ENCODE measurements around the gene MEN1.

MEN1 gene

GRCh38 chr11:64796047-64796756 lies 14.1 kb downstream of the MEN1 start:
- Histone ChIP-seq H3K4me3 (ENCODE audit: low read depth in 1 of 2, low read length in 2 of 2) (no peak overlapping the region), H3K36me3 (ENCODE audit: control insufficient read depth in 1 of 2, insufficient read depth in 2 of 2, low read length in 2 of 2) (peaks cover 0 to 39% of the 10 kb centered on the region in 2 donors), H3K27ac (ENCODE audit: low read length) (no peak overlapping the region), H3K9me3 (ENCODE audit: control insufficient read depth in 1 of 2, low read length in 2 of 2) (no peaks in the 10 kb centered on the region), H3K4me1 (ENCODE audit: control insufficient read depth in 1 of 2, insufficient read depth in 2 of 2, low read length in 2 of 2) (no peaks in the 10 kb centered on the region), H3K27me3 (ENCODE audit: low read depth, low read length) (no peaks in the 10 kb centered on the region)

GRCh38 chr11:64794526-64794925 lies 15.8 kb downstream of the MEN1 start:
- Histone ChIP-seq H3K4me1 (ENCODE audit: control insufficient read depth in 1 of 2, insufficient read depth in 2 of 2, low read length in 2 of 2) (no peaks in the 10 kb centered on the region), H3K9me3 (ENCODE audit: control insufficient read depth in 1 of 2, low read length in 2 of 2) (no peaks in the 10 kb centered on the region), H3K27me3 (ENCODE audit: low read depth, low read length) (no peaks in the 10 kb centered on the region), H3K4me3 (ENCODE audit: low read depth in 1 of 2, low read length in 2 of 2) (no peak overlapping the region), H3K36me3 (ENCODE audit: control insufficient read depth in 1 of 2, insufficient read depth in 2 of 2, low read length in 2 of 2) (peaks cover 3 to 47% of the 10 kb centered on the region in 2 donors), H3K27ac (ENCODE audit: low read length) (no peak overlapping the region)

GRCh38 chr11:64793271-64794160 lies 16.8 kb downstream of the MEN1 start:
- Histone ChIP-seq H3K9me3 (ENCODE audit: control insufficient read depth in 1 of 2, low read length in 2 of 2) (no peaks in the 10 kb centered on the region), H3K27ac (ENCODE audit: low read length) (no peak overlapping the region), H3K4me1 (ENCODE audit: control insufficient read depth in 1 of 2, insufficient read depth in 2 of 2, low read length in 2 of 2) (no peaks in the 10 kb centered on the region), H3K27me3 (ENCODE audit: low read depth, low read length) (no peaks in the 10 kb centered on the region), H3K4me3 (ENCODE audit: low read depth in 1 of 2, low read length in 2 of 2) (no peak overlapping the region), H3K36me3 (ENCODE audit: control insufficient read depth in 1 of 2, insufficient read depth in 2 of 2, low read length in 2 of 2) (peaks cover 3 to 53% of the 10 kb centered on the region in 2 donors)

- Histone ChIP-seq H3K36me3 (ENCODE audit: control insufficient read depth in 1 of 2, insufficient read depth in 2 of 2, low read length in 2 of 2) (peaks cover 3 to 52% of the 10 kb centered on the region in 2 donors), H3K4me1 (ENCODE audit: control insufficient read depth in 1 of 2, insufficient read depth in 2 of 2, low read length in 2 of 2) (peaks cover 3 to 4% of the 10 kb centered on the region in 2 donors), H3K27me3 (ENCODE audit: low read depth, low read length) (no peaks in the 10 kb centered on the region), H3K9me3 (ENCODE audit: control insufficient read depth in 1 of 2, low read length in 2 of 2) (no peaks in the 10 kb centered on the region), H3K27ac (ENCODE audit: low read length) (no peak overlapping the region), H3K4me3 (ENCODE audit: low read depth in 1 of 2, low read length in 2 of 2) (no peak overlapping the region)
Measured at GRCh38 chr11:64792482-64792881, 17.9 kb downstream of the MEN1 start.

GRCh38 chr11:64791781-64792291 lies 18.5 kb downstream of the MEN1 start:
- Histone ChIP-seq H3K36me3 (ENCODE audit: control insufficient read depth in 1 of 2, insufficient read depth in 2 of 2, low read length in 2 of 2) (peaks cover 3 to 46% of the 10 kb centered on the region in 2 donors), H3K27ac (ENCODE audit: low read length) (no peak overlapping the region), H3K9me3 (ENCODE audit: control insufficient read depth in 1 of 2, low read length in 2 of 2) (no peaks in the 10 kb centered on the region), H3K27me3 (ENCODE audit: low read depth, low read length) (no peaks in the 10 kb centered on the region), H3K4me1 (ENCODE audit: control insufficient read depth in 1 of 2, insufficient read depth in 2 of 2, low read length in 2 of 2) (peaks cover 3 to 5% of the 10 kb centered on the region in 2 donors), H3K4me3 (ENCODE audit: low read depth in 1 of 2, low read length in 2 of 2) (no peak overlapping the region)

GRCh38 chr11:64790205-64791095 lies 19.9 kb downstream of the MEN1 start:
- no peaks in the 10 kb centered on the region for H3K27me3 ChIP-seq (ENCODE audit: low read depth, low read length)
- peaks cover 3 to 33% of the 10 kb centered on the region in 2 donors for H3K36me3 ChIP-seq (ENCODE audit: control insufficient read depth in 1 of 2, insufficient read depth in 2 of 2, low read length in 2 of 2)
- peaks cover 3 to 5% of the 10 kb centered on the region in 2 donors for H3K4me1 ChIP-seq (ENCODE audit: control insufficient read depth in 1 of 2, insufficient read depth in 2 of 2, low read length in 2 of 2)
- no peaks in the 10 kb centered on the region for H3K9me3 ChIP-seq (ENCODE audit: control insufficient read depth in 1 of 2, low read length in 2 of 2)
- H3K4me3 ChIP-seq (ENCODE audit: low read depth in 1 of 2, low read length in 2 of 2): no peak overlapping the region
- no peak overlapping the region for H3K27ac ChIP-seq (ENCODE audit: low read length)

GRCh38 chr11:64789331-64790204 lies 20.8 kb downstream of the MEN1 start:
- H3K9me3 ChIP-seq (ENCODE audit: control insufficient read depth in 1 of 2, low read length in 2 of 2): no peaks in the 10 kb centered on the region
- no peak overlapping the region for H3K4me3 ChIP-seq (ENCODE audit: low read depth in 1 of 2, low read length in 2 of 2)
- H3K36me3 ChIP-seq (ENCODE audit: control insufficient read depth in 1 of 2, insufficient read depth in 2 of 2, low read length in 2 of 2): peaks cover 3 to 33% of the 10 kb centered on the region in 2 donors
- H3K4me1 ChIP-seq (ENCODE audit: control insufficient read depth in 1 of 2, insufficient read depth in 2 of 2, low read length in 2 of 2): peaks cover 3 to 5% of the 10 kb centered on the region in 2 donors
- H3K27ac ChIP-seq (ENCODE audit: low read length): no peak overlapping the region
- H3K27me3 ChIP-seq (ENCODE audit: low read depth, low read length): no peaks in the 10 kb centered on the region

GRCh38 chr11:64788321-64789215 lies 21.8 kb downstream of the MEN1 start:
- H3K36me3 ChIP-seq (ENCODE audit: control insufficient read depth in 1 of 2, insufficient read depth in 2 of 2, low read length in 2 of 2): peaks cover 3 to 33% of the 10 kb centered on the region in 2 donors
- no peaks in the 10 kb centered on the region for H3K27me3 ChIP-seq (ENCODE audit: low read depth, low read length)
- peaks cover 3 to 5% of the 10 kb centered on the region in 2 donors for H3K4me1 ChIP-seq (ENCODE audit: control insufficient read depth in 1 of 2, insufficient read depth in 2 of 2, low read length in 2 of 2)
- H3K4me3 ChIP-seq (ENCODE audit: low read depth in 1 of 2, low read length in 2 of 2): no peak overlapping the region
- H3K27ac ChIP-seq (ENCODE audit: low read length): no peak overlapping the region
- H3K9me3 ChIP-seq (ENCODE audit: control insufficient read depth in 1 of 2, low read length in 2 of 2): no peaks in the 10 kb centered on the region

GRCh38 chr11:64787526-64788320 lies 22.6 kb downstream of the MEN1 start:
- Histone ChIP-seq H3K9me3 (ENCODE audit: control insufficient read depth in 1 of 2, low read length in 2 of 2) (no peaks in the 10 kb centered on the region), H3K4me3 (ENCODE audit: low read depth in 1 of 2, low read length in 2 of 2) (no peak overlapping the region), H3K4me1 (ENCODE audit: control insufficient read depth in 1 of 2, insufficient read depth in 2 of 2, low read length in 2 of 2) (peaks cover 3 to 5% of the 10 kb centered on the region in 2 donors), H3K27me3 (ENCODE audit: low read depth, low read length) (no peaks in the 10 kb centered on the region), H3K36me3 (ENCODE audit: control insufficient read depth in 1 of 2, insufficient read depth in 2 of 2, low read length in 2 of 2) (peaks cover 3 to 33% of the 10 kb centered on the region in 2 donors), H3K27ac (ENCODE audit: low read length) (no peak overlapping the region)
